IMR-90 (cell line): ENCODE results near the gene TM9SF4. TPM values are rescaled to one million over a fixed set of nuclear protein-coding genes. Genes with fewer than 3 reads are reported as not detected.

Source experiments
- ATAC-seq: fragments of 200-7000 bp; cut with Tn5 transposase; 2 replicates; pipeline ENCODE4 v1.9.1; 2020; ENCODE audit warnings: low read depth, mild to moderate bottlenecking, moderate library complexity
- BruUV-seq: library from RNA; stranded (reverse); fragments of 400-500 nt; replicated peaks from 2 replicates; lab custom pipeline; 2021; lab: Mats Ljungman, UMichigan
- CTCF ChIA-PET: fragments of 300-600 bp; formaldehyde crosslinking; extraction: SDS; loops from one replicate; lab custom pipeline; 2021; ENCODE audit warnings: antibody characterized with exemption; lab: Yijun Ruan, JAX
- POLR2A ChIA-PET: fragments of 300-600 bp; sonication (Branson Sonifier 250); formaldehyde crosslinking; loops from one replicate; lab custom pipeline; 2022; ENCODE audit warnings: antibody characterized with exemption; ENCODE audit not compliant: unreplicated experiment; lab: Charles Lee
- DNase-seq: peaks from one replicate; pipeline ENCODE4 v3.0.0; 2013
- H2AFZ ChIP-seq: replicated peaks from 2 replicates; pipeline ENCODE3; 2013; ENCODE audit warnings: low read length, mild to moderate bottlenecking; ENCODE audit not compliant: poor library complexity
- H2AK5ac ChIP-seq: 2 replicates; pipeline ENCODE4 v1.6.1; 2013; ENCODE audit warnings: low read depth, low read length, inconsistent platforms
- H2AK9ac ChIP-seq: replicated peaks from 2 replicates; pipeline ENCODE3; 2013; ENCODE audit warnings: mild to moderate bottlenecking, low read depth, low read length, moderate library complexity; ENCODE audit not compliant: poor library complexity
- H2BK120ac ChIP-seq: 2 replicates; pipeline ENCODE4 v1.6.1; 2013; ENCODE audit warnings: low read depth, low read length, inconsistent platforms
- H2BK15ac ChIP-seq: 3 replicates; pipeline ENCODE4 v1.6.1; 2013; ENCODE audit warnings: low read depth, low read length, inconsistent platforms
- H2BK20ac ChIP-seq: 2 replicates; pipeline ENCODE4 v1.6.1; 2013; ENCODE audit warnings: low read depth, mild to moderate bottlenecking, inconsistent platforms, low read length, moderate library complexity
- H2BK5ac ChIP-seq: 2 replicates; pipeline ENCODE4 v1.6.1; 2013; ENCODE audit warnings: mild to moderate bottlenecking, low read depth, low read length, inconsistent platforms; ENCODE audit not compliant: poor library complexity, severe bottlenecking
- H3K14ac ChIP-seq: replicated peaks from 2 replicates; pipeline ENCODE4 v1.6.1; 2013; ENCODE audit warnings: low read depth, low read length, inconsistent platforms
- H3K18ac ChIP-seq: 2 replicates; pipeline ENCODE4 v1.6.1; 2013; ENCODE audit warnings: low read depth, low read length, control low read depth
- H3K23ac ChIP-seq: 2 replicates; pipeline ENCODE4 v1.6.1; 2013; ENCODE audit warnings: low read depth, low read length, inconsistent platforms
- H3K27ac ChIP-seq: 2 replicates; pipeline ENCODE4 v1.5.1; 2013; ENCODE audit warnings: mild to moderate bottlenecking, control low read depth, low read length; ENCODE audit not compliant: insufficient read depth
- H3K27me3 ChIP-seq: 2 replicates; pipeline ENCODE4 v1.6.1; 2013; ENCODE audit warnings: low read length; ENCODE audit not compliant: control insufficient read depth, insufficient read depth
- H3K36me3 ChIP-seq: 2 replicates; pipeline ENCODE4 v1.6.1; 2013; ENCODE audit warnings: low read length, mixed read lengths; ENCODE audit not compliant: control insufficient read depth, insufficient read depth
- H3K4ac ChIP-seq: 2 replicates; pipeline ENCODE4 v1.6.1; 2013; ENCODE audit warnings: low read depth, low read length, inconsistent platforms
- H3K4me1 ChIP-seq: 2 replicates; pipeline ENCODE4 v1.6.1; 2013; ENCODE audit warnings: low read length, mixed read lengths; ENCODE audit not compliant: control insufficient read depth, insufficient read depth
- H3K4me2 ChIP-seq: 2 replicates; pipeline ENCODE4 v1.6.1; 2013; ENCODE audit warnings: low read depth, mild to moderate bottlenecking, control low read depth, low read length, moderate library complexity
- H3K4me3 ChIP-seq: 2 replicates; pipeline ENCODE4 v1.5.1; 2013; ENCODE audit warnings: low read depth, mild to moderate bottlenecking, control low read depth, low read length, moderate library complexity; ENCODE audit not compliant: insufficient read depth
- H3K56ac ChIP-seq: 2 replicates; pipeline ENCODE4 v1.6.1; 2013; ENCODE audit warnings: low read length, inconsistent platforms; ENCODE audit not compliant: insufficient read depth; ENCODE audit errors: extremely low read depth
- H3K79me1 ChIP-seq, 2 experiments: 2 replicates each; pipeline ENCODE4 v1.6.1; 2013; ENCODE audit warnings: low read length in 2 of 2, inconsistent platforms in 1 of 2, low read depth in 1 of 2
- H3K9ac ChIP-seq: 2 replicates; pipeline ENCODE4 v1.6.1; 2013; ENCODE audit warnings: low read depth, low read length, control low read depth
- H3K9me1 ChIP-seq: 2 replicates; pipeline ENCODE4 v1.6.1; 2013; ENCODE audit warnings: low read length, inconsistent platforms; ENCODE audit not compliant: insufficient read depth
- H3K9me3 ChIP-seq: 2 replicates; pipeline ENCODE4 v1.6.1; 2013; ENCODE audit warnings: low read length; ENCODE audit not compliant: control insufficient read depth, insufficient read depth
- H4K20me1 ChIP-seq: 2 replicates; pipeline ENCODE4 v1.6.1; 2013; ENCODE audit warnings: low read length, inconsistent platforms; ENCODE audit not compliant: insufficient read depth
- H4K5ac ChIP-seq: 2 replicates; pipeline ENCODE4 v1.6.1; 2013; ENCODE audit warnings: mild to moderate bottlenecking, low read depth, low read length, control low read depth
- H4K8ac ChIP-seq, 2 experiments: 2 replicates each; pipeline ENCODE4 v1.6.1; 2013; ENCODE audit warnings: low read depth in 2 of 2, low read length in 2 of 2, control low read depth in 1 of 2, inconsistent platforms in 1 of 2
- H4K91ac ChIP-seq: 2 replicates; pipeline ENCODE4 v1.6.1; 2013; ENCODE audit warnings: low read depth, low read length, inconsistent platforms; ENCODE audit not compliant: insufficient read depth
- BHLHE40 ChIP-seq: fragments of 150-350 bp; IDR thresholded peaks from 2 replicates; pipeline ENCODE4 v1.6.1; 2016; ENCODE audit warnings: mild to moderate bottlenecking, low read depth, low read length
- CEBPB ChIP-seq: IDR thresholded peaks from 2 replicates; pipeline ENCODE4 v1.6.1; 2012; ENCODE audit warnings: low read depth, low read length, improper control_type of control experiment
- CTCF ChIP-seq: conservative IDR thresholded peaks from 2 replicates; pipeline ENCODE4 v1.5.1; 2012; ENCODE audit warnings: mild to moderate bottlenecking, low read depth, low read length, improper control_type of control experiment
- FOS ChIP-seq: fragments of 150-350 bp; IDR thresholded peaks from 2 replicates; pipeline ENCODE4 v1.6.1; 2016; ENCODE audit warnings: low read depth, low read length
- MAFK ChIP-seq: IDR thresholded peaks from 2 replicates; pipeline ENCODE4 v1.6.1; 2012; ENCODE audit warnings: low read depth, low read length, improper control_type of control experiment
- MXI1 ChIP-seq: IDR thresholded peaks from 2 replicates; pipeline ENCODE4 v1.6.1; 2012; ENCODE audit warnings: low read depth, mild to moderate bottlenecking, low read length, moderate library complexity, borderline replicate concordance
- POLR2A ChIP-seq: IDR thresholded peaks from 2 replicates; pipeline ENCODE4 v1.6.1; 2012; ENCODE audit warnings: mild to moderate bottlenecking, low read depth, low read length
- RFX5 ChIP-seq: IDR thresholded peaks from 2 replicates; pipeline ENCODE4 v1.8.0; 2012; ENCODE audit warnings: low read depth, mild to moderate bottlenecking, low read length, moderate library complexity
- WGBS, 2 experiments: methylation state at CpG; one replicate each; pipeline versions ENCODE4 v1.1.5 to v1.1.7; 2013; ENCODE audit warnings: missing lambda C conversion rate in 2 of 2; ENCODE audit not compliant: insufficient read length in 1 of 2; ENCODE audit errors: extremely low coverage in 2 of 2; 5-methylcytosine and 5-hydroxymethylcytosine counted together
- dilution Hi-C: fragments of 300-500 bp; cut with HindIII; formaldehyde crosslinking; loops from one replicate; pipeline ENCODE4 v1.14.3; 2018; ENCODE audit warnings: low sequenced_read_pairs; ENCODE audit not compliant: unreplicated experiment
- in situ Hi-C: fragments of 300-500 bp; cut with MboI; formaldehyde crosslinking; loops from 3 replicates; pipeline ENCODE4 v1.14.3; 2019; ENCODE audit warnings: low sequenced_read_pairs, inconsistent platforms, mixed read lengths
- intact Hi-C: fragments of 100-400 bp; cut with micrococcal nuclease; formaldehyde crosslinking; loops from 2 replicates; pipeline ENCODE4 v1.10.0; 2022
- polyA plus RNA-seq, 3 experiments: library from polyadenylated mRNA; depleted of rRNA; stranded (reverse); fragments of >200 nt; gene quantifications; 2 replicates each; pipeline ENCODE4 v1.2.3, GENCODE V29; 2012; ENCODE audit warnings: low replicate concordance in 1 of 3
- total RNA-seq: library from RNA; depleted of rRNA; stranded (reverse); fragments of >200 nt; gene quantifications from 2 replicates; pipeline ENCODE4 v1.2.3, GENCODE V29; 2012
- TF ChIP-seq, protein P1 (sequence below): fragments of 150-350 bp; IDR thresholded peaks from 2 replicates; pipeline ENCODE4 v1.6.1; 2016; ENCODE audit warnings: low read depth, mild to moderate bottlenecking, low read length, moderate library complexity, borderline replicate concordance

TM9SF4 gene
- total and polyA plus RNA-seq, 2 of the 4 experiments (the other 2 are of a cell fraction), result 35.3 to 59.1 TPM

- dilution Hi-C loops, result no loop called here
- H4K91ac ChIP-seq, result no peak overlapping the region
- H4K20me1 ChIP-seq, result no peaks in the 10 kb centered on the region
- H2BK120ac ChIP-seq, result no peak overlapping the region
- no peak overlapping the region for H4K8ac ChIP-seq
- no peak overlapping the region for H2AFZ ChIP-seq
- no peak overlapping the region for H4K5ac ChIP-seq
- intact Hi-C loops, result no loop called here
- H3K4me1 ChIP-seq, result no peaks in the 10 kb centered on the region
- no peak overlapping the region for H3K18ac ChIP-seq
- CTCF ChIA-PET, result no interaction called here
- H2BK15ac ChIP-seq, result no peak overlapping the region
- no peak for DNase-seq
- no peak overlapping the region for H3K56ac ChIP-seq
- no peak overlapping the region for H3K23ac ChIP-seq
- H3K27me3 ChIP-seq, result peaks cover 69% of the 10 kb centered on the region
- H3K79me1 ChIP-seq, result no peaks in the 10 kb centered on the region
- WGBS, 2 experiments, result no CpG with 5 or more reads among the region's 3 CpGs
- no peak overlapping the region for H3K14ac ChIP-seq
- TF ChIP-seq MAFK, result no peak
- no peak for TF ChIP-seq CEBPB
- TF ChIP-seq, protein P1, sequence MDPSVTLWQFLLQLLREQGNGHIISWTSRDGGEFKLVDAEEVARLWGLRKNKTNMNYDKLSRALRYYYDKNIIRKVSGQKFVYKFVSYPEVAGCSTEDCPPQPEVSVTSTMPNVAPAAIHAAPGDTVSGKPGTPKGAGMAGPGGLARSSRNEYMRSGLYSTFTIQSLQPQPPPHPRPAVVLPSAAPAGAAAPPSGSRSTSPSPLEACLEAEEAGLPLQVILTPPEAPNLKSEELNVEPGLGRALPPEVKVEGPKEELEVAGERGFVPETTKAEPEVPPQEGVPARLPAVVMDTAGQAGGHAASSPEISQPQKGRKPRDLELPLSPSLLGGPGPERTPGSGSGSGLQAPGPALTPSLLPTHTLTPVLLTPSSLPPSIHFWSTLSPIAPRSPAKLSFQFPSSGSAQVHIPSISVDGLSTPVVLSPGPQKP, result no peak
- TF ChIP-seq FOS, result no peak
- no peak for TF ChIP-seq POLR2A
- TF ChIP-seq MXI1, result no peak
- no peak for TF ChIP-seq CTCF
- TF ChIP-seq BHLHE40, result no peak
- no peak for TF ChIP-seq RFX5
- H2BK5ac ChIP-seq, result no peak overlapping the region
- in situ Hi-C loops, result no loop called here
- no peak overlapping the region for H3K4ac ChIP-seq
- H3K9ac ChIP-seq, result no peak overlapping the region
- no TSS peak for BruUV-seq
- H2AK5ac ChIP-seq, result no peak overlapping the region
- H3K9me3 ChIP-seq, result no peaks in the 10 kb centered on the region
- H3K36me3 ChIP-seq, result no peaks in the 10 kb centered on the region
- H2BK20ac ChIP-seq, result no peak overlapping the region
- no peak for ATAC-seq
- H3K27ac ChIP-seq, result no peak overlapping the region
- no peak overlapping the region for H2AK9ac ChIP-seq
- POLR2A ChIA-PET, result no interaction called here
- H3K4me3 ChIP-seq, result no peak overlapping the region
- H3K9me1 ChIP-seq, result no peaks in the 10 kb centered on the region
- H3K4me2 ChIP-seq, result no peak overlapping the region
Observed at GRCh38 chr20:32080783-32081182, 28.7 kb upstream of the TM9SF4 start.
